ENCODE measurements around the gene TMEM238. TPM values are rescaled to one million over a fixed set of nuclear protein-coding genes. Genes with fewer than 3 reads are reported as not detected.
"Not testable (repeated sequence)": the region's sequence is repeated elsewhere in the genome, so short reads cannot be mapped to it uniquely, and the experiment has no call there.

TMEM238 gene
- total and polyA plus RNA-seq, 4 donors: 0.94 to 2.4 TPM; not detected in 2

DNA sequence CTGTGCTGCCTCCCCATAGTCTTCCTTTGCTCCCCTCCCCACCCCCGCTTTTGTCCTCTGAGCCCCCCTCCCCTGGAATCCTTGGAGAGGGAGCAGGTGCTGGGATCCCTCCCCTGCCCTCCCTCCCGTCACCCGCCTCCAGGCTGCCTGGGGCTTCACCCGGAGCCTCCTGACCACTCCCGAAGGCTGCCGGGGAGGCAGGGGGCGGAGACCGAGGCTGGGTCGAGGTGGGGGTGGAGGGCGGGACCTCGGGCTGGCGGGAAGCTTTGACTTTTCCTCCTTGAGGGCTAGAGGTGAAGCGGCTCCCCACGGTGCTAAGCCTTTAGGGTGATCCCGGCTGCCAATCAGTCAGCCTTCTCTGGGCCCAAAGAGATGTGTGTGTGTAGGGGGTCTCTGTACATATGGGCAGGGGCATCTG lies 42.9 kb downstream of the TMEM238 start:
- H3K4me1 ChIP-seq (ENCODE audit: control insufficient read depth in 1 of 2, insufficient read depth in 2 of 2, low read length in 2 of 2): no peaks in the 10 kb centered on the region
- 2 to 3% methylated on average over 14 to 15 of the region's 15 CpGs for WGBS, 2 donors
- no peaks in the 10 kb centered on the region for H3K27me3 ChIP-seq (ENCODE audit: control insufficient read depth in 1 of 2, insufficient read depth in 2 of 2, low read length in 1 of 2)
- ATAC-seq (ENCODE audit: low FRiP score) (no peak), DNase-seq (peak; percentile 83 to 91)
- H3K4me3 ChIP-seq (ENCODE audit: low read length in 2 of 2): peak overlapping the region in 1 of 2 donors; percentile 11
- H3K27ac ChIP-seq (ENCODE audit: low read depth in 1 of 2, low read length in 2 of 2): no peak overlapping the region
- H3K36me3 ChIP-seq (ENCODE audit: control insufficient read depth in 1 of 2, insufficient read depth in 2 of 2, low read length in 1 of 2): no peaks in the 10 kb centered on the region
- intact Hi-C loops (cut with DNase I): loop anchor here in 1 of 2 donors (5.0 kb wide), 1 partner anchor 41 kb away; the partner anchor contains the start of gene TMEM238
- H3K9me3 ChIP-seq (ENCODE audit: control insufficient read depth, low read length): no peaks in the 10 kb centered on the region

DNA sequence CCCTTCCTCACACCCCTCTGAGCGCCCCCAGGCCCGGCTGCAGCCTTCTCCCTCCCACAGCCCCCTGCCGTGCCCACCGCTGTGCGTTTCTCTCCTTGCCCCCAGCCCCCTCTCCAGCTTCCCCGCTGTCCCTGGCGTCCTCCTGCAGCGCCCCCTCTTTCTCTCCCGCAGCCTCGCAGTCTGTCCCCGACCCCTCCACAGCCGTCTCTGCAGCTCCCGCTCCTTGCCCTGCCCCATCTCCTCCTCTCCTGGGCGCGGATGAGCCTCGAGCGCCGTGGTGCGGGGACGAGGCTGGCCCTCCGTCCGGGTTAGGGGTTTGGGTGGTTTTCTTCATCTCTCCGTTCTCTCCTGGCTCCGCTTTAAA lies 43.3 kb downstream of the TMEM238 start:
- 0 to 3% methylated on average over 20 to 24 of the region's 24 CpGs for WGBS, 2 donors
- no peaks in the 10 kb centered on the region for H3K36me3 ChIP-seq (ENCODE audit: control insufficient read depth in 1 of 2, insufficient read depth in 2 of 2, low read length in 1 of 2)
- H3K9me3 ChIP-seq (ENCODE audit: control insufficient read depth, low read length): no peaks in the 10 kb centered on the region
- DNase-seq: no peak
- H3K27ac ChIP-seq (ENCODE audit: low read depth in 1 of 2, low read length in 2 of 2): no peak overlapping the region
- peak overlapping the region in 1 of 2 donors; percentile 11 for H3K4me3 ChIP-seq (ENCODE audit: low read length in 2 of 2)
- H3K27me3 ChIP-seq (ENCODE audit: control insufficient read depth in 1 of 2, insufficient read depth in 2 of 2, low read length in 1 of 2): no peaks in the 10 kb centered on the region
- ATAC-seq (ENCODE audit: low FRiP score): no peak
- H3K4me1 ChIP-seq (ENCODE audit: control insufficient read depth in 1 of 2, insufficient read depth in 2 of 2, low read length in 2 of 2): no peaks in the 10 kb centered on the region
- intact Hi-C loops (cut with DNase I): loop anchor here in 1 of 2 donors (5.0 kb wide), 1 partner anchor 42 kb away; the partner anchor contains the start of gene TMEM238

GRCh38 chr19:55339889-55340783 lies 44.0 kb downstream of the TMEM238 start:
- no peak for ATAC-seq (ENCODE audit: low FRiP score)
- Histone ChIP-seq H3K9me3 (ENCODE audit: control insufficient read depth, low read length) (no peaks in the 10 kb centered on the region), H3K4me1 (ENCODE audit: control insufficient read depth in 1 of 2, insufficient read depth in 2 of 2, low read length in 2 of 2) (no peaks in the 10 kb centered on the region), H3K4me3 (ENCODE audit: low read length in 2 of 2) (peak overlapping the region; percentile 48 to 56), H3K27ac (ENCODE audit: low read depth in 1 of 2, low read length in 2 of 2) (no peak overlapping the region), H3K27me3 (ENCODE audit: control insufficient read depth in 1 of 2, insufficient read depth in 2 of 2, low read length in 1 of 2) (no peaks in the 10 kb centered on the region), H3K36me3 (ENCODE audit: control insufficient read depth in 1 of 2, insufficient read depth in 2 of 2, low read length in 1 of 2) (no peaks in the 10 kb centered on the region)
- WGBS, 2 donors: 3% methylated on average over 19 to 44 of the region's 44 CpGs
- intact Hi-C loops (cut with DNase I): loop anchor here (1.0 to 5.0 kb wide), 3 partner anchors 42 to 81 kb away; partner anchors contain the start of genes PPP6R1 (in 1 of the 2), RPL28 (in 1 of the 2) and TMEM238 (in 1 of the 2)
- DNase-seq: no peak

DNA sequence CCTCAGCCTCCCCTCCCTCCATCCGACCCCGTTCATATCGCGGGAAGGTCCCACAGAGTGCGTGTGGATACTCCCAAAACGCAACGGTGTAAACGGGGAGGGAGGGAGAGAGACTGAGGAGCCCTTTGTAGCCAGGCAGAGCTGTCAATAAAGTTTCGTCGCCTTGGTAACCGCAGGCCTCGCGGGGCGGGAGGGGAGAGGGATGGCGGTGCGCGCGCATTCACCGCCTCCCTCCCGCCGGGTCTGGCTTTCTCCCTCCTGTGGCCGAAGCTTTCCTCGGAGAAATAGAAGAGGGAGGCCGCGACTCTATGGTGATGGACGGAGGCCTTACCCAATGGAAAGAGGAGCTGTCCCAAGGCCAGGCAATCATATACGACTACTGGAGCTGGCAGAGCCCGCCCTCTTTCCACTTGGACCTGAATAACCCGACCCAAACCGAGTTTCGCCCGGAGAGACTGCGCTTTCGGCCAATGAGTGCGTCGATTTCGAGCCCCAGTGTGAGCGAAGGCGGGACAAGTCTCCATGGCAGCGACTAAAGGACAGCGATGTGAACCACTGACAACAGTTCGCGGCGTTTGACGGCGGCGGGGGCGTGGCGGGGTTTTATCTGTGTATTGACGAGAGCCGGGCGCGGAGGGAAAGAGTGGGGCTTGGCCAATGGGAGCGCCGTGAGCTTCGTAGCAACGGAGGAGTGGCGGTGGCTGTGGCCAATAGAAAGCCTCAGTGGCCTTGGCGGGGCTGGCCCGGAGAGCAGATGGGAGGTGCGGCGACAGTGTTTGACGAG lies 44.8 kb downstream of the TMEM238 start, which contains the start of gene KMT5C:
Gene KMT5C (plus strand): TSS at position 772 of the 784 bp plus-strand sequence. CDS start 2,061 bp downstream, outside the sequence.
- ATAC-seq (ENCODE audit: low FRiP score) (peak; percentile 97), DNase-seq (peak; percentile 100)
- H3K4me1 ChIP-seq (ENCODE audit: control insufficient read depth in 1 of 2, insufficient read depth in 2 of 2, low read length in 2 of 2): no peaks in the 10 kb centered on the region
- H3K4me3 ChIP-seq (ENCODE audit: low read length in 2 of 2): peak within 1 kb of the TSS; percentile 48 to 56
- no peaks in the 10 kb centered on the region for H3K27me3 ChIP-seq (ENCODE audit: control insufficient read depth in 1 of 2, insufficient read depth in 2 of 2, low read length in 1 of 2)
- H3K36me3 ChIP-seq (ENCODE audit: control insufficient read depth in 1 of 2, insufficient read depth in 2 of 2, low read length in 1 of 2): no peaks in the 10 kb centered on the region
- intact Hi-C loops (cut with DNase I): loop anchor here in 1 of 2 donors (1.0 kb wide), 2 partner anchors 46 to 80 kb away; partner anchors contain the start of genes PPP6R1 and RPL28
- WGBS, 2 donors: 0% methylated on average over 62 to 63 of the region's 63 CpGs
- H3K9me3 ChIP-seq (ENCODE audit: control insufficient read depth, low read length): no peaks in the 10 kb centered on the region
- peak within 1 kb of the TSS in 1 of 2 donors; percentile 39 for H3K27ac ChIP-seq (ENCODE audit: low read depth in 1 of 2, low read length in 2 of 2)

- no peak for DNase-seq
Observed at GRCh38 chr19:55336101-55336500, 48.0 kb downstream of the TMEM238 start.

DNA sequence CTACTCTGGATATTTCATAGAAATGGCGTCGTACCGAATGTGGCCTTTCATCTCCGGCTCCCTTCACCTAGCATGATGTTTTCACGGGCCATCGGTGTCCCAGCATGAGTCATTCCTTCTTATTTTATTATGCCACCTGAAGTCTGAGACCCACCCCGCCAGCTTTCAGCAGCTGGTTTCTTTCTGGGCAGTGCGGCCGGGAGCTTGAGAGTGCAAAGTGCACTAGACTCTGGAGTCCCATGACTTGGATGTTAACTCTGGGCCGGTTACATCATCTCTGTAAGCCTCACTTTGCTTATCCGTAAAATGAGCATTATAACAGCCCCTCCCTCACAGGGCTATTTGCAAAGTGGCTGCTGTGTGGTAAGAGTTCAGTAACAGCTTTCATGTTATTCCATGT lies 50.2 kb downstream of the TMEM238 start:
- Histone ChIP-seq H3K27ac (ENCODE audit: low read depth in 1 of 2, low read length in 2 of 2) (no peak overlapping the region), H3K36me3 (ENCODE audit: control insufficient read depth in 1 of 2, insufficient read depth in 2 of 2, low read length in 1 of 2) (no peaks in the 10 kb centered on the region), H3K4me1 (ENCODE audit: control insufficient read depth in 1 of 2, insufficient read depth in 2 of 2, low read length in 2 of 2) (no peaks in the 10 kb centered on the region), H3K4me3 (ENCODE audit: low read length in 2 of 2) (no peak overlapping the region), H3K9me3 (ENCODE audit: control insufficient read depth, low read length) (no peaks in the 10 kb centered on the region), H3K27me3 (ENCODE audit: control insufficient read depth in 1 of 2, insufficient read depth in 2 of 2, low read length in 1 of 2) (no peaks in the 10 kb centered on the region)
- intact Hi-C loops (cut with DNase I): no loop called here
- no peak for DNase-seq
- ATAC-seq (ENCODE audit: low FRiP score): no peak
- 74 to 78% methylated on average over 11 of the region's 11 CpGs for WGBS, 2 donors

More at GRCh38 chr19:55336101-55336500, 48.0 kb downstream of the TMEM238 start:
- Histone ChIP-seq H3K27ac (ENCODE audit: low read depth in 1 of 2, low read length in 2 of 2) (no peak overlapping the region), H3K27me3 (ENCODE audit: control insufficient read depth in 1 of 2, insufficient read depth in 2 of 2, low read length in 1 of 2) (no peaks in the 10 kb centered on the region), H3K4me1 (ENCODE audit: control insufficient read depth in 1 of 2, insufficient read depth in 2 of 2, low read length in 2 of 2) (no peaks in the 10 kb centered on the region), H3K36me3 (ENCODE audit: control insufficient read depth in 1 of 2, insufficient read depth in 2 of 2, low read length in 1 of 2) (no peaks in the 10 kb centered on the region), H3K9me3 (ENCODE audit: control insufficient read depth, low read length) (no peaks in the 10 kb centered on the region), H3K4me3 (ENCODE audit: low read length in 2 of 2) (no peak overlapping the region)
- 75 to 77% methylated on average over 7 of the region's 7 CpGs for WGBS, 2 donors
- intact Hi-C loops (cut with DNase I): no loop called here
- ATAC-seq (ENCODE audit: low FRiP score): no peak

DNA sequence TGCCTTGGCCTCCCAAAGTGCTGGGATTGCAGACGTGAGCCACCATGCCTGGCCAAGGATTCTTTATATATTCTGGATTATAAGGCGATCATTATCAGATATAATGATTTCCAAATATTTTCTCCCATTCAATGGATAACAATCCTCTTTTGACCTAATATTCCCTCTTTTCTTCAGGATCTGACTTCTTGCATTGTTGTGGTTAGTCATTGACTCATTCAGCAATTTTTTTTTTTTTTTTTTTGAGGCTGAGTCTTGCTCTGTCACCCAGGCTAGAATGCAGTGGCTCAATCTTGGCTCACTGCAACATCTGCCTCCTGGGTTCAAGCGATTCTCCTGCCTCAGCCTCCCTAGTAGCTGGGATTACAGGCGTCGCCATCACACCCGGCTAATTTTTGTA lies 54.3 kb downstream of the TMEM238 start:
- intact Hi-C loops (cut with DNase I); H3K36me3 ChIP-seq (ENCODE audit: control insufficient read depth in 1 of 2, insufficient read depth in 2 of 2, low read length in 1 of 2); H3K4me3 ChIP-seq (ENCODE audit: low read length in 2 of 2); ATAC-seq (ENCODE audit: low FRiP score); H3K4me1 ChIP-seq (ENCODE audit: control insufficient read depth in 1 of 2, insufficient read depth in 2 of 2, low read length in 2 of 2); DNase-seq; H3K27me3 ChIP-seq (ENCODE audit: control insufficient read depth in 1 of 2, insufficient read depth in 2 of 2, low read length in 1 of 2); H3K9me3 ChIP-seq (ENCODE audit: control insufficient read depth, low read length); H3K27ac ChIP-seq (ENCODE audit: low read depth in 1 of 2, low read length in 2 of 2): not testable (repeated sequence)
- WGBS, 2 donors: 88 to 89% methylated on average over 6 of the region's 6 CpGs

Measured in aorta (tissue), 5 donors.